GM19240 (cell line): ENCODE measurements around the gene LAMB1.

ENCODE experiments used
- DNase-seq: peaks from one replicate; pipeline ENCODE4 v3.0.0; 2011; ENCODE audit warnings: low spot score; ENCODE audit not compliant: insufficient read length

The LAMB1 gene

DNA sequence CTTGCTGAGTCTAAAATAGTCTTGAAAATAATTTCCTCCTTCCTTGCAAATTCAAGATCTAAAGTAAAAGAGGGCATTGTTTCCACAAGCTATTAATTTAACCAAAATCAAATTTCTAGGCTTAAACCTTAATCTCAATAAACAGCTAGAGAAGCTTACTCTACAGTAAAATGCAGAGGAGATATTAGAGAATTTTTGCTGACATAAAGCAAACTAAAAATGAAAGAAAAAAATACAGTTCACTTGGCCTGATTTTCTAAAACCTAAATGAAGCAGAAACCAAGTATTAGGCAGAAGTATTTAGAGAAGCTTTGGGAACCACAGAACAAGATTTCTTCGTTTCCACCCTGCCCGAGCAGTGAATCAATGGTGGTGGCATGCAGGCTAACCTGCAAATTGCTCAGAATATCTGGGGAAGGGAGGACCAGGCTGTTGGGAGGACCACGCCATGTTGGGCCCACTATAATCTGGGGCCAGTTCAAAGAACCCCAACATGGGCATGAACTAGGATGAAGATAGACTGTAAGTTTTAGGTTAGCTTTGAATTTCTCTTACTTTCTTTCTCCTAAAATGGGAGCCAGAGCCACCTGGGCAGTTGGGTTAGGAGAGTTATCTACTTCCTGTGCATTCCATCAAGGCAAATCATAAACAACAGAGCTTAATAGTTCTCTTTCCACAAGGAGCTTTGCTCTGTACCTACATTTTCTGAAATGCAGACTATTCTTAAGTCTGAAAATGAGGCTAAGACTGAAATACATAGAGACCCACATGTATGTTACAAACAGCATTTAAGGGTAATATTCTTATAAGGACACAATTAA, 4.1 kb downstream of the LAMB1 start:
- no peak for DNase-seq

GRCh38 chr7:107998150-107998549, 4.8 kb downstream of the LAMB1 start:
- DNase-seq: no peak

DNA sequence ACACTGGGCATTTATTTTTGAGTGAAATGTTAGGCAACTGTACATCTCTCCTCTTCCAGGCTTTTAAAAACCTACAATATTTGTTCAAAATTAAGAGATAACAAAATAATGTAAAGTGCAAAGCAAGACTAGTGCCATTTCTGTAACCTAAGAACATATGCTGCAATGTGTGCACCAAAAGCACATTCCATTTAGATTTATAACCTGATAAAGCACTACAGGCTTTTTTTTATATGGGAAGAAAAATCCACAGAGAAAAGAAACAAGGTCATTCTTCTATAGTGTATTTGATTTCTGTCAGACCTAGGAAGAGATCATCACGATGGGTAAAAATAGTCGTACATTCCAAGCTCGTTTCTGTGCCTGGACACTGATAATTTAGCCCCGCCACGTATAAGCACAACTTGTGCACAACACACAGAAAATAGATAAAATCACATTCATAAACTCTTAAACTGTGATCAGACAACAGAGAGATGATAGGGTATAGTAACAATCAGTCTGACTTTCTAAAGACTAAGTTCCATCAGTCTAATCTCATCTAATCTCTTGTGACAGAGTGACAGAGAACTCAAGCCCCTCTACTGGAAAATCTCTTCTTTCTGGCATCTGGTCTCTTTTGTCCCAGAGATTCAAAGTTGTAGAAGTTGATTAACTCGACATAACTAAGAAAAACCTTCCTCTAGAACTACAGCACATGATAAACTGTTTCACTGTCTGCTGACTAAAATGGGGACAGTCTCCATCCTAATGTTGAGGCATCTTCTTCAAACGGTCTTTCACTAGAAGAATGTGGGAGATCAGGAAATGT, 6.7 kb downstream of the LAMB1 start:
- DNase-seq: no peak

GRCh38 chr7:107995184-107996071, 7.5 kb downstream of the LAMB1 start:
- DNase-seq: no peak

GRCh38 chr7:107994421-107995030, 8.4 kb downstream of the LAMB1 start:
- DNase-seq: no peak

DNA sequence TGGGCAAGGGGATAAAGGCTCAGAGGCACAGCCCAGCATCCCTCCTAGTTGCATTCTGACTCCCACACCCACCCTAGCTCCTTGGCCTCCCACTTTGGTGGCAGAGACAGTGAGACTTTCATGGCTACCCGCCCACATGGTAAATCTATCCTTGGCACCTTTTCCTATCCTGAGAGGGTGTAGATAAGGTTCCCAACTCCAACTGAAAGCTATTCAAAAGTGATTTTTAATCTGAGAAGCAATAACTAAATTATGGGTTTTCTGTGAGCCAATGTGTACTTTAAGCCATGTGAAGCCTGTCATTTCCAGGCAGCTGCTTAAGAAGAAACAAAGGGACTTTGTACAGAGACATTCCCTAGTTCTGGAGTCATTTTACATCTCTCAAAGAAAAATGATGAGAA, 9.1 kb downstream of the LAMB1 start:
- no peak for DNase-seq

- DNase-seq: no peak
Measured at GRCh38 chr7:107989618-107990373, 13.2 kb downstream of the LAMB1 start.

- DNase-seq: no peak
Measured at GRCh38 chr7:107982918-107983389, 20.0 kb downstream of the LAMB1 start.

DNA sequence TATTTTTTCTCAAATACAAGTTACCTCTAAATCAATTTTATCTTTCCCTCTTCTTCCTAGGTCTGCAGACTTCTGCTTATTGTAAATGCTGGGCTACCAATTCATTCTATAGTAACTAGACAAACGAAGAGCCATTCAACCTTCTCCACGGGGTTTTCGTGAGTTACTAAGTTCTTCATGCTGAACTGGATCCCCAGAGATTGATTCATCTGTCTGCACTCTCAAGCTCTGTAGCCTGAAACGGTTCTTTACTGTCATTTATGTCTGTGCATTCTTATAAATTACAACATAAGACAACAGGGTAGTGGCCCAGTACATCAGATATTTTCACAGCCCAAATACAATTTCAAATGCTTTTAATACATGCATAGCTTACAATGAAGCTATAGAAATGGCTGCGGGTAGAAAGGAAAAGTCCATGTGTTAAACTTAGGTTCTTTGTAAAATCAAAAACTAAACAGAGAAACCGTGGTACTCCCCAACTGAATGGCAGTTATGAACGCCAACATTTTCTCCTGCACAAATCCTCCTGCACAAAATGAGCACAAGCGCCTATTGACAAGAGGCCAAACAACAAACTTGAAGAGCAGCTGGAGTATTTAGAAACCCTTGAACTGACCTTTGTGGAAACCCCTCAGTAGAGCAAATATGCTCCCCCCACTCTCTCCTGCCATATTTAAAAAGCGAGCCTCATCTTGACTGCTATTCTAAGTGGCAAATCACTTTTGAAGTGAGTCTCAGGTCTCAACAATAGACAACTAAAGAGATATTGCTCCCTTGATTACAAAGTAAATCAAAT, 20.7 kb downstream of the LAMB1 start:
- no peak for DNase-seq

DNA sequence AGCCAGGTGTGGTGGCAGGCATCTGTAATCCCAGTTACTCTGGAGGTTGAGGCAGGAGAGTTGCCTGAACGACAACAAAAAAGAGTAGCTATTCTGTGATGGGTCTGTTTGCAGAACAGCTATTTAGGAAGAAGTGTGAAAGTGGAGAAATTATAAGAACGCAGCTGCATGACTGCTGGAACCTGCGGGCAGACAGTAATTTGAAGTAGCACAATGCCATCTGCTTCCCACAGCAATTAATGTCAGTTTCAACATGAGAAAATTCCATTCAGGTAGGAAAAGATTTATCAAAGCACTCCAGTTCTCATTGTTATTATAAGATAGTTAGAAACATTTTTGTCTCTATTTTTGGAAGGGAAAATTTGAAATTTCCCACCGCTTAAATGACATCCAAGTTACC, 21.5 kb downstream of the LAMB1 start:
- no peak for DNase-seq

DNA sequence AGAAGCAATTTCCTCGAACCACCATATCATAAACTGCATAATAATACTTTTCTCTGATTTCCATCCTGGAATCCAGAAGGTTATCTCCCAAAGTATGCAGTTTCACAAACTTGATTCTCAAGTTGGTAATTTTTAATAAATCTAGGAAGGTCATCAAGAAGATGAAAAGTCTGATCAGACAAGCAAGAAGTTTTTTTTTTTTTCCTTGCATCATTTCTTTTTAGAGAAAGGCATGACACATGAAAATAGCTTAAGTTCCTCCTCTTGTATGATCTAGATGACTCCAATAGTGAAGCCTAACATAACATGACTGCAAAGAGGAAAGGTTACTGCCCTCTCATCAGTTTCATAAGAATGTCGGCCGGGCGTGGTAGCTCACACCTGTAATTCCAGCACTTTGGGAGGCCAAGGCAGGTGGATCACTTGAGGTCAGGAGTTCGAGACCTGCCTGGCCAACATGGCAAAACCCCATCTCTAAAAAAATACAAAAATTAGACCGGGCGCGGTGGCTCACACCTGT, 22.2 kb downstream of the LAMB1 start:
- no peak for DNase-seq

DNA sequence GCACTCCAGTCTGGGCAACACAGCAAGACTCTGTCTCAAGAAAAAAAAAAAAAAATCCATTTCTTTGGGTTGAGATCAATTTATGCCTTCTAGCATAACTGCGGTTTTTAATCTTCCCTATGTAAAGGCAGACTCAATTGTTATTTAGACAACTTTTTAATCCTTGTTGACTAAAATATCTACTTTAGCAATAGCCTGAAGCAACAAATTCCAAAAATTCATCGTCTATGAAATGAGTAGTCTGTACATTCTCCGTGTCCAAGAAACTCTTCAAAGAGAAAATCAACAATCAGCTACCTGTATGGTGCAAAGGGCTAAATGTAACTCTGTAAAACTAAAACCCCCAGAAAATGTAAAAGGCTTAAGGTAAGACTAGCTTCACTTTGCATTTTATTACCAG, 22.8 kb downstream of the LAMB1 start:
- DNase-seq: no peak

DNA sequence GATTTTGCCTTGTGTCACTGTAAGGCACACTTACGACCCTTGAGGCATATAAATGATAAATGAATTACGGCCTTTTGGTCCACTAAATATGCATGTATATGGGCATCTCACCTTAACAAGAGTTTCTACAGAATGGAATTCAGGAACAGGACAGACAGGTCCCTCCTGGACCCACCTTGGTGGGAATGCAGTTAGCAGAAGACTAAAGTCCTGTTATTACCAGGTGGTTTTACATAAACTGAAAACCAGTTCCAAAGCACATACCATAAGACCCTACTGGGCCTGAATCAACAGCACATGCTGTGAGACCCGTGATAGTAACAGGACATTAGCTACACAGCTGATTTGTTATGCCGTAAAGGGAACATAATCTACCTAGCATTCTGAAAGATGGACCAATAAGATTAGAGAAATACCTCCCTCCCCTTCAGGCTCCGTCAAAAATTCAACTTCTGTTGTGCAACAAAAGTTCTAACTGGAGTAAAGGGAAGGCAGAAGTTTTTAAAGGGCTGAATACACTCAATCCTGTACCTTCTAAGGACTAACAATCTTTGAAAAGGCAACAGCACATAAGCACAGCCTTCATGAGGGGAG, 24.0 kb downstream of the LAMB1 start:
- no peak for DNase-seq

- no peak for DNase-seq
Measured at GRCh38 chr7:107977048-107977447, 25.9 kb downstream of the LAMB1 start.

GRCh38 chr7:107976620-107977019, 26.3 kb downstream of the LAMB1 start:
- no peak for DNase-seq

DNA sequence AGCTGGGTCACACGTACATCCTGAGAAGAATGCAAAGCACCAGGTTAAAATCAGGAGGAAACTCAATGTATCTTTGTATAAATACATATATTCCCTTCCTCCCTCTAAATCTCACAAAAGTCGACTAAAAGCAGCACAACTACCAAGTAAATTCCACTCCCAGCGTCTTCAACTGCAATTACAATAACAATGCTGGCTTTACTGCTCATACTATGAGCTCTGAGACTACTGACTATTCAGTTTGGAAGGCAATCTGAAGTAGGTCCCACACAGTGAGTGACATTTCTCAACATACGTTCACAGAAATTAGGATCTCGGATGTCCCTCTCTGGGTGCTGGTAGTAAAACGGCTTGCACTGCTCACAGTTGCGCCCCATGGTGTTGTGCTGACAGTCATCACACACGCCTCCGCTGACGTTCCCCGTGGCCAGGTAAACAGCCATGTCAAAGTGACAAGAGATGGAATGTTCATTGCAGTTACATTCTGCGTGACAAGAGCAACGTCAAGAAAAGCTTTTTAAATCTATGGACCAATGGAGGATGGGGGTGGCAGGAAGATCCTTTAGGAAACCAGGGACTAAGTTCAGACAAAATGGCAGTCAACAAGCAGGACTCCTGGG, 27.5 kb downstream of the LAMB1 start:
- DNase-seq: no peak

DNA sequence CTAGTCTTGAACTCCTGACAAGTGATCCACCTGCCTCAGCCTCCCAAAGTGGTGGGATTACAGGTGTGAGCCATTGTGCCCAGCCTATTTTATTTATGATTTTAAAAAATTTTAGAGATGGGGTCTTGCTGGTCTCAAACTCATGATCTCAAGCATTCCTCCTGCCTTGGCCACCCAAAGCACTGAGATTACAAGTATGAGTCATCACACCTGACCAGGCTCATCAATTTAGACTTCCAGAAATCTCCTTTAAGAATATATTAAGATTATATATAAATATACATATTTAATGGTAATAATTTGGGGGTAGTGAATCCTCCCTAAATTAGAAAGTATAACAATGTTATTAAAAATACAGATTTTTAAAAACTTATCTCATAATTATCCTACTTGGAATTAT, 29.1 kb downstream of the LAMB1 start:
- no peak for DNase-seq

- DNase-seq: no peak
Measured at GRCh38 chr7:107972941-107973376, 30.0 kb downstream of the LAMB1 start.
